ENCODE results near the gene ASB8.

Gene ASB8, protein sequence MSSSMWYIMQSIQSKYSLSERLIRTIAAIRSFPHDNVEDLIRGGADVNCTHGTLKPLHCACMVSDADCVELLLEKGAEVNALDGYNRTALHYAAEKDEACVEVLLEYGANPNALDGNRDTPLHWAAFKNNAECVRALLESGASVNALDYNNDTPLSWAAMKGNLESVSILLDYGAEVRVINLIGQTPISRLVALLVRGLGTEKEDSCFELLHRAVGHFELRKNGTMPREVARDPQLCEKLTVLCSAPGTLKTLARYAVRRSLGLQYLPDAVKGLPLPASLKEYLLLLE

GRCh38 chr12:48157018-48157888 lies at the start of gene ASB8:
Gene ASB8, minus strand, starts transcription at chr12:48157515. Its CDS starts 4,019 bp downstream, at chr12:48153496.
- peak; percentile 99 for DNase-seq

GRCh38 chr12:48203192-48203591 lies 45.9 kb upstream of the ASB8 start, which contains the start of gene OR10AD1:
Gene OR10AD1, minus strand, starts transcription at chr12:48203292. Its CDS starts 0 bp downstream, at chr12:48203292.
- no peak for DNase-seq

DNA sequence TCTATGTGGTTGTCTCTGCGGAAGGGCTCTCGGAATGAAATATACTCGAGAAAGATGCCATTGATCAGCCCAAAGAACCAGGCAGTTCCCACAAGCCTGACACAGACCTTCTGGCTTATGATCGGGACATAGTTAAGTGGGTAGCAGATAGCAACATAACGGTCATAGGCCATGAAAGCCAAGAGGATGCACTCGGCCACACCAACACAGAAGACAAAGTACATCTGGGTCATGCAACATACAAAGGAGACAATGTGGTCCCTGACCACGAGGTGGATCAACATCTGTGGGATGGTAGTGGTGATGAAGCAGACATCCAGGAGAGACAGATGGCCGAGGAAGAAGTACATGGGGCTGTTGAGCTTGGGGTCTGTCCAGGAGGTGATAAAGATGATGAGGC lies 45.5 kb upstream of the ASB8 start:
- DNase-seq: no peak

DNA sequence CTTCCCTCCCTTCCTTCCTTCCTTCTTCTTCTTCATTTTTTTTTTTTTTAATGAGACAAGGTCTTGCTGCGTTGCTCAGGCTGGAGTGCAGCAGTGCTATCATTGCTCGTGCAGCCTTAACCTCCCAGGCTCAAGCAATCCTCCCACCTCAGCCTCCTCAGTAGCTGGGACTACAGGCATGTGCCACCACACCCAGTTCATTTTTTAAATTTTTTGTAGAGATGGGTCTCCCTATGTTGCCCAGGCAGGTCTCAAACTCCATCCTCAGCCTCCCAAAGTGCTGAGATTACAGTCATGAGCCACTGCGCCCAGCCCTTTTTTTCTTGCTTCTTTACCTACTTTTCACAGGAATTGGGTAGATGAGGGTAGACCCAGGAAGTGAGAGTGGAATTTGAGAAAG lies 44.2 kb upstream of the ASB8 start:
- DNase-seq: no peak

GRCh38 chr12:48201091-48201490 lies 43.8 kb upstream of the ASB8 start:
- no peak for DNase-seq

GRCh38 chr12:48199774-48200221 lies 42.5 kb upstream of the ASB8 start:
- DNase-seq: no peak

- no peak for DNase-seq
Measured at GRCh38 chr12:48198985-48199384, 41.7 kb upstream of the ASB8 start.

GRCh38 chr12:48198672-48198971 lies 41.3 kb upstream of the ASB8 start:
- DNase-seq: peak; percentile 63

DNA sequence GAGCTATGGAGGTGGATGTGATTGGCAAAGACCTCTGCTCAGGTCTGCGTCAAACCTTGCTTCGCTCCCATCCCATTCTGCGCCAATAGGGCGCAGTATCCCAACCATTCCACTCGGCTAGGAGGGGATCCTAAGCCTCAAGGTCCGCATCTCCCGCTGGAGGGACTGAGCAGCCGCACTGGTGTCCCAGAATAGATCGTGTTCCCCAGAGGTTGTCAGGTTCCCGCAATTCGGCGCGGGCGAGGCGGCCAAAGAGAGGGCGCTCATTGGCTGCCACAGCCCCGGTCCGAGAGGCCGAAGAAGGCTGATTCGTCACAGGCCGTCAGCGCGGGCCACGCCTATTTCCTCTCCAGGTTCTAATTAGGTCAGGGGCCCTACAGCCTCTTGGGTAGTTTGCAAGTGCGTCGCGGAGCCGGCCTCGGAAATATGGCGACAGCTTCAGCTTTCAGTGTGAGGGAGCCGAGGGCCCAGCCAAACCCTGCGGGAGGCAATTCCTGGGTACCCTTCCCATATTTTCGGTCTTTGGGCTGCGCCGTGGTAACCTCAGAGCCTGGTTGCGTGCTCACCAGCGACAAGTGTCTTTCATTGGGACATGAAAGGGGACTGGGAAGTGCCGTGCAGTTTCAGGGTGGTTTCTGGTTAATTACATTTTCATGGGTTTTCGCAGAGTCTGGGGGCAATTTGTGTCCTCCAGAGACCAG lies 40.8 kb upstream of the ASB8 start:
- peak; percentile 95 for DNase-seq

DNA sequence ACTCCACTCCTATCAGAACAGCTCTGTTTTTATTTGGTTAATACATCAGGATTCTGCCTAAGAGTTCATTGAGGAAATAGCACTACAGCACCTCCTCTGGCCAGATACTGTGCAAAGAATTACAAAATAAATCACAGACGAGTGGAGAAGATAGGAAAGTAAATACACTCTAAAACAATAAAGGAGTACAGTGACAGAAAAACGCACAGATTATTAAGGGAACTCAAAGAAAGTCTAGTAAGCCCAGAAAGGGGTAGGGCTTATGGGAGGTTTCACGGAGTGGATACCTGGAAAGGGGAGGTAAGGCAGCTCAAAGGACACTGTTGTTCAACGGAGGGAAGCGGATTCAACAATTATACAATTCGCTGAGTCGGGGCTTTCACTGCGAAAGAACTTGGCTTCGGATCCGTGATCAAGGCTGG lies 40.2 kb upstream of the ASB8 start:
- no peak for DNase-seq

- DNase-seq: no peak
Measured at GRCh38 chr12:48194799-48195201, 37.5 kb upstream of the ASB8 start.

DNA sequence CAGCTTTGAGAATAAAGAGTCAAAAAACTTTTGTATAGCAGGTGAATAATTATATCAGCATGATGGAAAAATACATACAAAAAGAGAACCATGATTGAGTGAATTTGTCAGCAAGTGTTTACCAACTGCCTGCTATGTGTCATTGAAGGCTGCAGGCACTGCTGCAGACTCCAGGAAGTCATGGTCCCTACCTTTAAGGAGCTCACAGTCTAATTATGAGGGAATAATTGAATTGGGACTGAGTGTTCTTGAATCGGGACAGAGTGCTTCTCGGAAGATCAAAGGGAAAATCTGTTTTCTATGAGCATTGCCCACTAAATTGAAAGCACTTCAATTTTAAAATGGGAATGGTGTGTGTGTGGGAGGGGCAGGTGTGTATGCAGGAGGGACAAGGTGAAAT lies 36.3 kb upstream of the ASB8 start:
- DNase-seq: no peak

DNA sequence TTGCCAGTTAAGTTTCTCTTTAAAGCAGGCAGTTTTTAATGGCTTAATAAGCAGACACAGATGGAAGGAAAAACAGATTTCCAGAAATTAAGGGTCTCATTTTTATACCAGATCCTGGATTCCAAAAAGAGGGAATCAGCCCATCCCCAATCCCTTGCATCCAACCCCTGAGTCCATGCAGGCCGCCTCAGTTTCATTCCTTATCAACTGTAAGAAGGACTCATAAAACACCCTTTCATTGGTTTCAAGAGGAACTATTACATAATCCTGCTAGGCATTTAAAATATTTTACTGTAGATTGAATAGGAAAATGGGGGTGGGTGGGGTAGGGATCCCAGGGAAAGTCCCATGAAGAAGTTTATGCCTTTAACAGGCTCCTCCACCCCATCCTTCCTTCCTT lies 35.5 kb upstream of the ASB8 start:
- no peak for DNase-seq

DNA sequence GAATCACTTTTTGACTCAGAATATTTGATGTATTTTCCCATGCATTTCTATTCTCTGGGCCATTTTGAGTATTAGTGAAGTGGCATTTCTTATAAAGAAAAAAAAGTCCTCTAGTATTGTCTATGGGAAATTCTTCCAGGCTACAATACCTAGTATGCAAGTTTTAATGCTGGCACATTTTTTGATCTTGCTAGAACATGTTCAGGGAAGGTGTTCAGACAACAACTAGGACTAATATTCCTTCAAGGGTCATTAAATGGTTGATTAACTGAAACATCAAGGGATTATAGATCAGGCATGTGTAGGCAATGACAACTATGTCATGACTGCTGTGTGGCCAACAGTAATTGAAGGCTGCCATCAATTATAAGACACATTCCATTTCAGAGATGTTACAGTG lies 33.8 kb upstream of the ASB8 start:
- no peak for DNase-seq

- DNase-seq: peak; percentile 63
Measured at GRCh38 chr12:48189331-48190125, 32.2 kb upstream of the ASB8 start.

DNA sequence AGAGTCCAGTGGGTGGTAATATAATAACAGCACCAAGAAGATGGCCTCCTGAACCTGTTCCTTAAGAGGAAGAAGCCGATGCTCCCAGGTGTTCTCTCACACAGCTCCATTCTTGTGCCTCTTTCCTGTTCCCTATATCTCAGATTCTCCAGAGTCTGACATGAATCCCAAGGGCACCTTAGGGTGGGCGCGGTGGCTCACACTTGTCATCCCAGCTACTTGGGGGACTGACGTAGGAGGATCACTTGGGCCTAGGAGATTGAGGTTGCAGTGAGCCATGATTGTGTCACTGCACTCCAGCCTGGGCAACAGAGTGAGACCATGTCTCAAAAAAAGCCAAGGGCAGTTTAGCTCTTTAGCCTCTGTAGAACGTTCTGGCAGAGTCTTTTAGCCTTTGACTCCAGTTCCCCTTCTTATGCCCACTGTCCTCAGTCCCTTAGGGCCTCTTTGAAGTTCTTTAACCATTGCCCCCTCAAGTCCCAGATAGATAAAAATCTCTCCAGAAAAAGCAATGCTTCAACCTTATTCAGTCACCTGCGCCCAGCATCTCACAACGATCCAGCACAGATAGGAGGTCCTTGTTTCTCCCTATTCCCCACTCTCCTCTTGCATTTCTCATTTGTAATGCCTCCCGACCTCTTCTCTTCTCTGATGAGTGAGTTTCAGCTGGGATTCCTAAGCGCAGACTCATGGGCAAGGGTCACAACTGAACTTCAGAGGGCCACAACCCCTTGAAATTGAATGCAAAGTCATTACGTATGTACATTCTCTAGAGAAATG lies 30.8 kb upstream of the ASB8 start:
- DNase-seq: no peak

- no peak for DNase-seq
Measured at GRCh38 chr12:48185181-48185919, 28.0 kb upstream of the ASB8 start.

DNA sequence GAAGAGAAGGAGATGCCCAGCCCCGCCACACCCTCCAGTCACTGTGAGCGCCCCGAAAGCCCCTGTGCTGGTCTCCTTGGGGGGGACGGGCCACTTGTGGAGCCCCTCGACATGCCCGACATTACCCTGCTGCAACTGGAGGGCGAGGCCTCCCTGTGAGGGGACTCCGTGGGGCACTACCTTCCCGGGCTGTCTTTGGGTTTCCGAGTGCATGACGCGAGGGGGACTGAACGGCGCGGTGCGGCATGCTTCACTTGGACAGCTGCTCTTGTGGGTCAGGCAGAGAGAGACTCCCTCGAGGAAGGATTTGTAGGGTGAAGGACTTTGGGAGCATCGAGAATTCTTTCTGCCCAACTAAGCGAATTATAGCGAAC lies 27.2 kb upstream of the ASB8 start:
- DNase-seq: no peak

- DNase-seq: peak; percentile 47
Measured at GRCh38 chr12:48183876-48184548, 26.7 kb upstream of the ASB8 start.

DNA sequence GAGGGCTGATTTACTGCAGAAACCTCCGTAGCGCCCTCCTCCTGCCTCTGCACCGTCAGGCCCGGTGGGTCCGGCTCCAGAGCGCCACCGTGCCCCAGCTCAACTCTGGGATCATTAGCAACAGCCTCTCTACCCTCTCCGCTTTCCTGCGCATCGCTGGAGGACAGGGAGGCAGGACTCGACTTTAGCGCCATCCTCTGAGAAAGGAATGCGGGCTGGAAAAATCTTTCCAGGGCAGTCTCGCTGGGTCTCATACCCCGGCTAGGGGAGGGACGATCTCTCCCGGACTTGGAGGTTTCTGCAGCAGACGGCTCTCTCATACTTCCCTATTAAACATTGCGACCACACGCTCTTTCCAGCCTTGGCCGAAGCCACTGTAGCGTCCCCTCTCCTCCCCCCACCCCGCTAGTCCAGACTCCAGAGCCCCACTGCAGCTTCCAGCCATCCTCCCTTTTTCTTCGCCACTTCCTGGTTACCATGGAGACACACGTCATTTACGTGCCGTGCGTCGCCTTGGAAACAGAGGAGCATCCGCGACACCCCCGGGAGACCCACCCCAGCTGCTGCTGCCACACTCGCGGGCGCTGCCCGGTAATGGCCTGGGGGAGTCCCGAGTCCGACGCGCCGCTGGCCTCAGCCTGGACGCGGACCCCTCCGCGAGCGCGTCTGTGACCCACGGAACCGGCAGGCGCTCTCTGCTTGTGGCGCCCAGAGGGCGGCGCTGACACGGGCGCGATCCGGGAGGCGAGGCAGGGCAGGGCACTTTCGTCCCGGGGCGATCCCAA lies 26.0 kb upstream of the ASB8 start, which contains the start of gene CCDC184:
Gene CCDC184, plus strand, starts transcription at position 554 of the 785 bp plus-strand sequence. CDS start 479 bp downstream, outside the sequence.
- DNase-seq: peak; percentile 80

Measured in right hindlimb (tissue), 1 donor.